Heart right ventricle (tissue), 16 donors: Measurements from ENCODE around the gene LNX2. TPM values are rescaled to one million over a fixed set of nuclear protein-coding genes. Genes with fewer than 3 reads are reported as not detected.

ENCODE experiments used
- ATAC-seq, 8 donors: fragments of 200-7000 bp; cut with Tn5 transposase; one replicate each; pipeline ENCODE4 v1.9.1; 2020; ENCODE audit warnings: mild to moderate bottlenecking in 8 of 8, moderate library complexity in 8 of 8, moderate number of reproducible peaks in 1 of 8
- DNase-seq, 2 donors: peaks; one replicate each; pipeline ENCODE4 v3.0.0-alpha.2; 2020
- H3K27ac ChIP-seq, 10 donors: fragments of 200-600 bp; sonication (generic) in 2 of 10; one replicate each; pipeline versions ENCODE4 v1.5.0 to v1.8.0; 2020 to 2022; ENCODE audit warnings: mild to moderate bottlenecking in 3 of 10
- H3K27me3 ChIP-seq, 7 donors: fragments of 200-600 bp; one replicate each; pipeline ENCODE4 v1.8.0; 2021 to 2022; ENCODE audit warnings: mild to moderate bottlenecking in 2 of 7
- H3K36me3 ChIP-seq, 9 donors: fragments of 200-600 bp; sonication (generic) in 1 of 9; one replicate each; pipeline versions ENCODE4 v1.5.0 to v1.8.0; 2020 to 2022; ENCODE audit warnings: mild to moderate bottlenecking in 2 of 9
- H3K4me1 ChIP-seq, 9 donors: fragments of 200-600 bp; sonication (generic) in 1 of 9; one replicate each; pipeline versions ENCODE4 v1.5.0 to v1.8.0; 2020 to 2022; ENCODE audit warnings: mild to moderate bottlenecking in 4 of 9
- H3K4me3 ChIP-seq, 10 donors: fragments of 200-600 bp; sonication (generic) in 2 of 10; one replicate each; pipeline versions ENCODE4 v1.5.0 to v1.8.0; 2020 to 2022; ENCODE audit warnings: mild to moderate bottlenecking in 7 of 10, moderate library complexity in 2 of 10
- H3K9me3 ChIP-seq, 11 donors: fragments of 200-600 bp in 10 of 11; sonication (generic) in 2 of 11; one replicate each; pipeline versions ENCODE4 v1.5.0 to v1.8.0; 2013 to 2022; ENCODE audit warnings: mild to moderate bottlenecking in 2 of 11, control low read depth in 1 of 11, moderate library complexity in 1 of 11
- CTCF ChIP-seq, 9 donors: fragments of 200-600 bp; sonication (generic) in 2 of 9; IDR thresholded peaks; one replicate each; pipeline versions ENCODE4 v1.5.0 to v1.8.0; 2021 to 2022; ENCODE audit warnings: antibody characterized with exemption in 9 of 9, mild to moderate bottlenecking in 5 of 9, moderate library complexity in 1 of 9
- WGBS, 2 donors: extraction: QIAGEN DNeasy Blood & Tissue Kit; methylation state at CpG; one replicate each; pipeline ENCODE4 v1.1.7; 2013; ENCODE audit warnings: inconsistent platforms in 1 of 2; 5-methylcytosine and 5-hydroxymethylcytosine counted together
- intact Hi-C, 10 donors: fragments of 100-400 bp; cut with DNase I; formaldehyde crosslinking; loops; one replicate each; pipeline versions ENCODE4 v1.11.1 to v1.14.2; 2022
- polyA plus RNA-seq, 2 donors: library from polyadenylated mRNA; stranded (reverse); fragments of 200-250 nt; gene quantifications; one replicate each; pipeline ENCODE4 v1.2.3, GENCODE V29; 2013
- total RNA-seq, 10 donors: library from RNA; stranded (reverse); fragmentation: NEBNext Ultra II Directional in 3 of 10; extraction: Animal tissue kit (Norgen Biotek cat#: 25700) in 3 of 10; gene quantifications; one replicate each; pipeline versions ENCODE4 v1.2.1 to v1.2.4, GENCODE V29; 2021 to 2023
- donor health status: Arrhythmogenic right ventricular cardiomyopathy.
- donor health status: ischemic (EF 13 %, LVEDD 7.1; RV severe dilation, severe dysfunction).
- donor health status: healthy with polysubstance abuse.
- donor health status: DM: no; HTN: yes; CAD: no.
- donor health status: DM: no; HTN: no; CAD: no.
- donor health status: ischemic (EF 25% LVEDD 6.9; RV normal size, moderate dysfunction).
- donor health status: ischemic (EF 25% LVEDD 5.7; RV mildly dilated, moderate dysfunction).
- donor health status: healthy.
- donor health status: DM: yes; HTN: yes; CAD: no.
- donor health status: Ischemic cardiomyopathy.
- donor health status: ischemic (EF 35%, LVEDD 5.7; RV mildly dilated, moderate dysfunction).
- donor health status: nonischemic (EF 11% LVEDD 7.7; RV severe dilation, severe dysfunction).
- donor health status: DM: yes; HTN: yes; CAD: no.
- donor health status: PGD.
- donor health status: ischemic (EF 29% LVEDD 5.4; RV normal size, mild dysfunction).
- donor health status: nonischemic (EF 23%, LVEDD 6.1; RV moderate dilation, normal function).

Gene LNX2
- total and polyA plus RNA-seq, 12 donors, result 3.5 to 22.3 (median 14.1) TPM

GRCh38 chr13:27634791-27635190 lies 14.5 kb upstream of the LNX2 start:
- H3K27ac ChIP-seq, result no peak overlapping the region
- no peak for TF ChIP-seq CTCF (IDR thresholded peaks at IDR 0.05)

GRCh38 chr13:27634231-27634630 lies 13.9 kb upstream of the LNX2 start:
- Histone ChIP-seq H3K9me3 (no peaks in the 10 kb centered on the region), H3K4me3 (no peak overlapping the region), H3K36me3 (peaks cover 0 to 11% (median 0%) of the 10 kb centered on the region in 9 donors), H3K27me3 (no peaks in the 10 kb centered on the region), H3K4me1 (peaks cover 0 to 38% (median 26%) of the 10 kb centered on the region in 9 donors), H3K27ac (no peak overlapping the region)
- no peak for DNase-seq
- 80 to 90% methylated on average over 2 of the region's 2 CpGs for WGBS, 2 donors
- ATAC-seq, result no peak
- intact Hi-C loops, result loop anchor here in 1 of 10 donors (10.0 kb wide), 1 partner anchor 79 kb away; no protein-coding TSS in a partner anchor
- no peak for TF ChIP-seq CTCF (IDR thresholded peaks at IDR 0.05)

More at GRCh38 chr13:27634791-27635190, 14.5 kb upstream of the LNX2 start:
- Histone ChIP-seq H3K4me1 (peaks cover 0 to 40% (median 29%) of the 10 kb centered on the region in 9 donors), H3K4me3 (no peak overlapping the region), H3K27me3 (no peaks in the 10 kb centered on the region), H3K36me3 (peaks cover 0 to 11% (median 0%) of the 10 kb centered on the region in 9 donors), H3K9me3 (no peaks in the 10 kb centered on the region)
- ATAC-seq (no peak), DNase-seq (no peak)
- WGBS, 2 donors, result 94 to 96% methylated on average over 3 of the region's 3 CpGs
- intact Hi-C loops, result loop anchor here in 1 of 10 donors (10.0 kb wide), 1 partner anchor 80 kb away; no protein-coding TSS in a partner anchor

GRCh38 chr13:27632648-27633047 lies 12.3 kb upstream of the LNX2 start:
- H3K4me3 ChIP-seq, result no peak overlapping the region
- H3K27me3 ChIP-seq, result no peaks in the 10 kb centered on the region
- no peak for TF ChIP-seq CTCF (IDR thresholded peaks at IDR 0.05)
- H3K9me3 ChIP-seq, result no peaks in the 10 kb centered on the region
- DNase-seq, result no peak
- 86 to 95% methylated on average over 1 of the region's 1 CpG for WGBS, 2 donors
- peaks cover 0 to 24% (median 11%) of the 10 kb centered on the region in 9 donors for H3K4me1 ChIP-seq
- intact Hi-C loops, result loop anchor here in 1 of 10 donors (10.0 kb wide), 1 partner anchor 78 kb away; no protein-coding TSS in a partner anchor
- ATAC-seq, result no peak
- peaks cover 0 to 11% (median 0%) of the 10 kb centered on the region in 9 donors for H3K36me3 ChIP-seq
- no peak overlapping the region for H3K27ac ChIP-seq

- Histone ChIP-seq H3K36me3 (peaks cover 0 to 11% (median 0%) of the 10 kb centered on the region in 9 donors), H3K27me3 (no peaks in the 10 kb centered on the region), H3K4me3 (no peak overlapping the region), H3K9me3 (no peaks in the 10 kb centered on the region), H3K4me1 (peaks cover 0 to 20% (median 8%) of the 10 kb centered on the region in 9 donors), H3K27ac (no peak overlapping the region)
- intact Hi-C loops, result loop anchor here in 1 of 10 donors (10.0 kb wide), 1 partner anchor 77 kb away; no protein-coding TSS in a partner anchor
- DNase-seq (no peak), ATAC-seq (no peak)
- TF ChIP-seq CTCF (IDR thresholded peaks at IDR 0.05), result no peak
- 96 to 97% methylated on average over 4 of the region's 4 CpGs for WGBS, 2 donors
Measured at GRCh38 chr13:27632214-27632613, 11.9 kb upstream of the LNX2 start.
